ENCODE data around the gene SLC16A10. TPM values are rescaled to one million over a fixed set of nuclear protein-coding genes. Genes with fewer than 3 reads are reported as not detected.

Gene SLC16A10
- total and polyA plus RNA-seq, 2 of the 8 experiments (the other 6 are each of a cell fraction or from before 2014, with no cell fraction given), result 18.6 to 23.2 TPM

- Histone ChIP-seq H3K27ac (ENCODE audit: low read depth, low read length) (no peak overlapping the region), H4K5ac (ENCODE audit: insufficient read length, low read depth, low read length) (no peak overlapping the region), H3K79me1 (ENCODE audit: low read depth, low read length) (no peaks in the 10 kb centered on the region), H3K4me2 (ENCODE audit: insufficient read depth in 1 of 2, low read depth in 2 of 2, low read length in 2 of 2) (no peak overlapping the region), H3K27me3 (replicated peaks in 1 of 4; ENCODE audit: control insufficient read depth in 3 of 4, extremely low read depth in 1 of 4, insufficient read depth in 3 of 4, low read length in 3 of 4) (no peaks in the 10 kb centered on the region), H3K23ac (ENCODE audit: insufficient read length) (no peak overlapping the region), H3K9me3 (ENCODE audit: insufficient read depth in 2 of 2, low read depth in 1 of 2, low read length in 1 of 2) (peaks cover 3 to 8% of the 10 kb centered on the region in 2 experiments; a peak in 3 of 4 replicates), H2BK15ac (ENCODE audit: low read length) (no peak overlapping the region), H2BK20ac (ENCODE audit: low read length) (no peak overlapping the region), H4K8ac (ENCODE audit: extremely low read depth, insufficient read depth, low read length) (no peak overlapping the region), H2BK12ac (ENCODE audit: low read depth, low read length) (no peak overlapping the region), H2AK5ac (ENCODE audit: low read depth, low read length) (no peak overlapping the region), H3K4me3 (ENCODE audit: extremely low read depth in 1 of 4, insufficient read depth in 2 of 4, low read depth in 3 of 4, low read length in 4 of 4) (no peak overlapping the region), H2BK120ac (replicated peaks; ENCODE audit: low read depth, low read length) (no peak overlapping the region), H2BK5ac (ENCODE audit: low read depth, low read length) (no peak overlapping the region), H3K4me1 (replicated peaks in 1 of 4; ENCODE audit: control insufficient read depth in 3 of 4, insufficient read depth in 4 of 4, low read length in 3 of 4) (no peaks in the 10 kb centered on the region), H2AFZ (ENCODE audit: low read length) (no peak overlapping the region), H3K79me2 (ENCODE audit: control insufficient read depth in 1 of 2, insufficient read depth in 2 of 2, low read length in 2 of 2) (no peaks in the 10 kb centered on the region), H4K91ac (replicated peaks; ENCODE audit: insufficient read length, low read length) (no peak overlapping the region), H4K20me1 (replicated peaks in 1 of 2; ENCODE audit: control insufficient read depth in 1 of 2, insufficient read depth in 2 of 2, low read length in 2 of 2) (no peaks in the 10 kb centered on the region), H3K23me2 (ENCODE audit: low read depth, low read length) (no peaks in the 10 kb centered on the region), H3K56ac (replicated peaks; ENCODE audit: insufficient read length, low read depth, low read length) (no peak overlapping the region), H3K14ac (ENCODE audit: insufficient read length) (no peak overlapping the region), H3K18ac (ENCODE audit: extremely low read depth, low read length) (no peak overlapping the region), H3K9ac (replicated peaks in 1 of 4; ENCODE audit: extremely low read depth in 1 of 4, low read depth in 3 of 4, low read length in 3 of 4) (no peak overlapping the region), H3K4ac (replicated peaks; ENCODE audit: insufficient read length, low read depth, low read length) (no peak overlapping the region), H3K36me3 (ENCODE audit: control insufficient read depth in 2 of 4, insufficient read depth in 4 of 4, low read length in 3 of 4) (no peaks in the 10 kb centered on the region)
- DNase-seq (ENCODE audit: low read depth in 1 of 2, low spot score in 2 of 2) (no peak), FAIRE-seq (no peak)
- WGBS, 2 experiments (ENCODE audit: extremely low coverage in 1 of 2, insufficient coverage in 1 of 2, insufficient read length in 1 of 2, insufficient replicate concordance in 2 of 2, low coverage in 1 of 2, low lambda C conversion rate in 2 of 2, missing lambda C conversion rate in 1 of 2), result 100% methylated on average over 2 of the region's 2 CpGs; no CpG with 5 or more reads in 1 of the 2 experiments
- ChIA-PET CTCF (ENCODE audit: partially characterized antibody) (interaction anchor here (0.5 to 1.9 kb wide), 2 partner anchors 128 to 225 kb away, joined by 3 to 12 read pairs; no protein-coding TSS in a partner anchor), POLR2A (ENCODE audit: partially characterized antibody) (no interaction called here)
- no peak for TF ChIP-seq CTBP2 (IDR thresholded peaks at IDR 0.05; ENCODE audit: borderline replicate concordance, insufficient read depth, insufficient read length, low read length)
- TF ChIP-seq HDAC6 (IDR thresholded peaks at IDR 0.05; ENCODE audit: low read depth, low read length), result no peak
- TF ChIP-seq BRCA1 (IDR thresholded peaks at IDR 0.05; ENCODE audit: low read depth, low read length), result no peak
- TF ChIP-seq CBX5 (IDR thresholded peaks at IDR 0.05; ENCODE audit: low read depth, low read length), result no peak
- no peak for TF ChIP-seq EZH2 (IDR thresholded peaks at IDR 0.05; ENCODE audit: low read depth, low read length, severe bottlenecking)
- TF ChIP-seq GTF2F1 (IDR thresholded peaks at IDR 0.05; ENCODE audit: borderline replicate concordance, low read depth, low read length), result no peak
- no peak for TF ChIP-seq ZNF274 (IDR thresholded peaks at IDR 0.05; ENCODE audit: borderline replicate concordance, extremely low read depth, low read length)
- no peak for TF ChIP-seq RBBP5 (IDR thresholded peaks at IDR 0.05; ENCODE audit: borderline replicate concordance, low read depth, low read length)
- TF ChIP-seq CBX8 (IDR thresholded peaks at IDR 0.05; ENCODE audit: borderline replicate concordance, low read depth, low read length), result no peak
- TF ChIP-seq SRF (IDR thresholded peaks at IDR 0.05; ENCODE audit: low read depth, low read length), result no peak
- TF ChIP-seq EGR1 (IDR thresholded peaks at IDR 0.05; ENCODE audit: borderline replicate concordance, low read depth, low read length), result no peak
- TF ChIP-seq ASH2L (IDR thresholded peaks at IDR 0.05; ENCODE audit: low read length), result no peak
- no peak for TF ChIP-seq RAD21 (IDR thresholded peaks at IDR 0.05 in 1 of 2, conservative IDR thresholded peaks at IDR 0.05 in 1 of 2; ENCODE audit: low read depth in 2 of 2, low read length in 2 of 2)
- no peak for TF ChIP-seq E2F6 (IDR thresholded peaks at IDR 0.05)
These were observed 98.7 kb downstream of the SLC16A10 start for GRCh38 chr6:111185954-111186353.
